ENCODE data around the gene AFDN.

The AFDN gene

DNA sequence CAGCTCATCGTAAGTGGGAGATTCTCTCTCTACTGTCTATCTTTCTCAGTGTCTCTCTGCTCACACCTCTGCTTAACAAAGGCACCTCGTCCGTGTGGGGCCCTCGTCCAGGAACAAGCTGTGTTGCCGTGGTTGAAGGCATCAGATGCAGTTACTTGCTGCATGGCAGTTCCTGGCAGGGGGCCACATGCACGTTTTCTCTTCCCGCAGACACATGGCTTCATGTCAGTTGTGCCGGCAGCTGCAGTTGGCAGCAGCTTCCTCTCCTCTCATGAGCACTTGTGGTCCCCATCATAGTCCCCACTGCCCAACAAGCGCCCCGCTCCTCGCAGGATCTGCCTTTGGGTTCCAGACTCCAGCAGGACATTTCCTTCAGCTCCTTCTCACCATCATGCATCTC is 7.1 kb upstream of the AFDN start:
- no peak for DNase-seq (ENCODE audit: low read depth in 2 of 2)

DNA sequence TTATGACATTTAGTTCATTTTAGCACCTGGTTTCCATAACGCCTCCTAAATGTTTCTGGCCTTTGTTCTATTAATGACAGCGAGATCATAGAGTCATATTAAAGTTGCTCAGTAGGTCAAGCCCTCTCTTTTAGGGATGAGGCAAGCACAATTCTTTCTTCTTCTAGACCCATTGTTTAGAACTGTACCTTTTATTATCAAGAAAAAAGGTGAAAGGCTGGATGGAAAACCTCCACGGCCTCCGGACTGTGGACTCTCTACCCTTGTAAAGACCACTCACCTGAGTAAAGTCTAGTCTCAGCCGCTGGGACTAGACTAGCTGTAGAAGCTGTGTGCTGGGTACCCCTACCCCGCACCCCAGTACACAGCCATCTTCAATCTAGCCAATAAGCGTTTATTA is 6.0 kb upstream of the AFDN start:
- DNase-seq (ENCODE audit: low read depth in 2 of 2), result no peak

DNA sequence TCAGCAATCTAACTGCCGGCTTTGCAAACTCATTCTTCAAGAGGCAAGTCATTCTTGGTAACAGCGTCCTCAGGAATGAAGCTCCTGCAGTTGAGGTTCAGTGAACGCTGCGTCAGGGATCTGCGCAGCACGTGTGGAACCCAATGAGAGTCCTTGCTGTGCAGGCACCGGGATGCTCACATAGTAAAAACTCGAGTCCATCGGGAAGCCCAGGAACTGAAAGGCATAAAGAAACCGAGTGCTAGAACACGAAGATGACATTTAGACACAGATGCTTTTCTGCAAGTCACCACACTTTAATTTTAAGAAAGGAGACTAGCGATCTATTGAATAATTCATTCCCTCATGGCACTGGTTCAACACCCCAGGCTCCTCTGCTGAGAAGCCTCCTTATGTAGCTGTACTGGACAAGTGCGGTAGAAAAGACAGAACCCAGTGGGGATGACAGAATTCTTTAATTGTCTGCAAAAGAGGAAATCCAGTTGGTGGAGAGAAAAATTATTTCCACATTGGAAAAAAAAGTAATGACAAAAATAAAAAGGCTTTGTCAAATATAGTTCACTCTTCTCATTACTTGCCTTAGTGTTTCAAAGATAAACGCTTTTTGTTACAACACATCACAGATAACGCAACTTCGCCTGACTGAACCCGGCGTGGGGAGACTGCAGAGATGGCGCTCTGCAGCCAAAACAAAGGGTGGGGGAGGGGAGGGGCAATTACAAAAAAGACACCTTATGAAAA is 1.9 kb upstream of the AFDN start:
- no peak for DNase-seq (ENCODE audit: low read depth in 2 of 2)

DNA sequence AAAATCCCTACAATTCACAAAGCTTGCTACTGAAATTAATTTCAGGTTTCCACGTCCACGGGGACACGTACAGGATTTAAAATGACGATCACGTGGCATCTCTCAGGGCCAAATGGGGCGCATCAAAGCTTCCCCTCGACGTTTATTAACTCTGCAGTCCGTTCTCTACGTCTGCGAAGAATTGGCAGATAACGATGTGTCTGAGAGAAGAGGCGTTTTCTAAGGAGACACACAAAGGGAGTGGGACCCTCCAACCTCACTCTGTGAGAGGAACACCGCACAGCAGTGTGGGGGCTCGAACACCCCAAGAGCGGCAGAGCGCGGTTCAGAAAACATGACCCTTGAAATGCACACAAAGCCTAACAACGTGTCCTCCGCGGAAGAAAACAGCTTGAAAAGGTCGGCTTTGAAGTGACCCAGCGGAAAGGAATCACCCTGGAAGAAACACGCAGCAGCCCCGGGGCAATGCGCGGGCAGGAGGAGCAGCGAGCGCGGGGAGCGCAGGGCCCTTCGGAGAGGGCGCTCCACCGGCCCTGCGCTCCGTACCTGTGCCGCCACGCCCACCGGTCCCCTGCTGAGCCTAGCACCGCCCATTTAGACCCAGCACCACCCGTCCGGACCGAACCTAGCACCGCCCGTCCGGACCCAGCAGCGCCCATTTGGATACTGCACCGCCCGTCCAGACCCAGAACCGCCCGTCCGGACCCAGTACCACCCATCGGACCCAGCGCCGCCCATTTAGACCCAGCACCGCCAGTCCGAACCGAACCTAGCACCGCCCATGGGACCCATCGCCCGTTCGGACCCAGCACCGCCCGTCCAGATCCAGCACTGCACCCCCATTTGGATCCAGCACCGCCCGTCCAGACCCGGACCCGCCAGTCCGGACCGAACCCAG is 1.1 kb upstream of the AFDN start:
- peak in 1 of 2 donors; percentile 23 for DNase-seq (ENCODE audit: low read depth in 2 of 2)

- DNase-seq (ENCODE audit: low read depth in 2 of 2), result peak; percentile 45 to 49
Observed at GRCh38 chr6:167826230-167826895, 348 bp upstream of the AFDN start.

- peak in 1 of 2 donors; percentile 15 for DNase-seq (ENCODE audit: low read depth in 2 of 2)
Observed at GRCh38 chr6:167827583-167828324, 1.0 kb downstream of the AFDN start.

GRCh38 chr6:167828325-167828956 is 1.7 kb downstream of the AFDN start:
- no peak for DNase-seq (ENCODE audit: low read depth in 2 of 2)

GRCh38 chr6:167829513-167829912 is 2.8 kb downstream of the AFDN start:
- no peak for DNase-seq (ENCODE audit: low read depth in 2 of 2)

DNA sequence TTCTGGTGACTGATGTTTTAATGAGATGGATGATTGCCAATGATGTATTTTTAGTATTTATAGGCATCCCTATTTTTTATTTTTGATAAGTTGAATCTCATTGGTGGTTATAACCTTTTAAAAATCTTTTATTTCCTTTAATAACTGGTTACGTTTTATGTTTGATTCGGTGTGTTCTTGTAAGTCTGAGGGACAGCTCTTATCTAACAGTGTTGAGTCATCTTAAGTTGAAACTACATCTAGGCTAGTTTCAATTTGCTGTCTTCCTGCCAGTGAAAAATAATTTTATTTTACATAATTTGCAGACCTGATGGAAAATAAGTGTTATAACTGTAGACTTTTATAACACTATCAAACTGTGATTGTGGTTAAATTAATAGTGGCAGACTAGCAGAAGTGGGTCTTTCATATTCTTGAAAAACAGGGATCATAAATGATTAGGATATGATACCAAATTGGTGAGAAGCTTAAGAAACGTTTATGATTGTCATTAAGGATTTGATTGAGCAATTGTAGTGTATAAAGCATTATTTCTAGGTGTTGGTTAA is 4.6 kb downstream of the AFDN start:
- DNase-seq (ENCODE audit: low read depth in 2 of 2), result no peak

DNA sequence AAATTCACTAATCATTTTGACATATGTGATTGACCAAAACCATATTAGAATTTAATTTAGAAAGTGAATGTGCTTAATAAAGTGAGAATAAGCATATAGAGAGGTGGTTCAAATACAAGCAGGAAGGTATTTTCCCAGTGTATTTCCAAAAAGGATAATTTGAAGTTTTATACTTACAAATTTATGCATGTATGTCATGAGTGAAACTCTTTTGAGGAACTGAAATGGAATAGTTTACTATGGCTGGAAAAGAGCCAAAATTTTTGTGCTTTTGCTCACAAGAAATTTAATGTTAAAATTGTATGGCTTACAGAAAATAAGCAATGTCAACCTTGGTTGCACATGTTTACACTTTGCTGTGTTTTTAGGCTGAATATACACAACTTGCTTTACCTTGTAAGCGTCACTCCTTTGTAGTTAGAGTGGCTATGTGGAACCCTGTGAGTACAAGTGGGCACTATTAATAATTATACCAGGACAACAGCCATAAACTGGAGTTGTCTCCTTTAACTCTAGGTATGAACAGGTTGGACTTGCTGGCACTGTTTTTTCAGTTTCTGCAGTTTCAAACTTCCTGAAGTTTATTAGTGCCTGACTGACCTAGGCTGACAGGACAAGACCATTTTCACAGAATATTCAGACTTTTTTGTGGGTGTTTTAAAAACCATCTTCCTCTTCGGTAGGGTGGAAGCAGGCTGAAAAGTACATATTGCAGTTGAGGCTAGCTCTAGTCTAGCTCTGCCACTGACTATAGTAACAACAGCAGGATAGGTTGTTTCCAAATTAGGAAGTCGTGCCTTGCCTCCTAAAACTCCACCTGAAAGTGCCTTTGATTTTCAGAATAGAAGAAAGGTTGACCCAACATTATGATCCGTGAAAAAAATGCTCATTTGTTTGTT is 6.0 kb downstream of the AFDN start:
- no peak for DNase-seq (ENCODE audit: low read depth in 2 of 2)

DNA sequence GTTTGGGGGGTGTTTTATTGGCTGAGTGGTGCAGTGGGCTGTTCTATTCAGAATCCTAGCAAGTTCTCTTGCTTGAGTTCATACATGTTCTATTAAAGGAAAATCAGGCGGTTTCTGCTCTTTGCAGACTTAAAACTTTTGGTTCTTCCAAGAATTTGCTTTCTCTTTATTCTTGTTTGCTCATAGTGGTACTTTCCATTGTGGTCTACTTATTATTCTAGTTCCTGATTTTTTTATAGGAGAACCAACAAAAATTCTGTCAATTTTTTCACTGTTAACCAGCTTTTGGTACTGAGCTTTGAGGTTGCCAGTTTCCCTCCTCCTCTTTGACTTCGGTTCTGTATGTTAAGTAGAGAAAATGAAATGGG is 6.7 kb downstream of the AFDN start:
- no peak for DNase-seq (ENCODE audit: low read depth in 2 of 2)

GRCh38 chr6:167835260-167835659 is 8.5 kb downstream of the AFDN start:
- DNase-seq (ENCODE audit: low read depth in 2 of 2), result no peak

DNA sequence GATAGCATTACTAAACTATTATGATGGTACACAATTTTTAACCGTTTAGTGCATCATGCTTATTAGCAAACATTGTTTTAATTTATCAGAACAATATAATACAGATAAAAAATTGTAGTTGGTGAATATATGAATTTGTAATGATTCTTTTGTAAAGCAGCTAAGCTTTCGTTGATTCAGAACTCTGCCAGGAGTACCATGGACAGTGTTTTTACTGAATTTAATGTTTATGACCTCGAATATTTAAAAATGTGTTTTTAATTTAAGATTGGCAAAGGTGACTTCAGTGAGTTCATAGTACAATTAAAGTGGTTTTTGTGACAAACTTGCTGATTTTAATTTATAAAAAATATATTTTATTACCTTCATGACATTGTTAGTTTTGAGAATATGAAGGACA is 10.0 kb downstream of the AFDN start:
- DNase-seq (ENCODE audit: low read depth in 2 of 2), result no peak

- no peak for DNase-seq (ENCODE audit: low read depth in 2 of 2)
Observed at GRCh38 chr6:167838207-167838748, 11.6 kb downstream of the AFDN start.

GRCh38 chr6:167839343-167839742 is 12.6 kb downstream of the AFDN start:
- no peak for DNase-seq (ENCODE audit: low read depth in 2 of 2)

DNA sequence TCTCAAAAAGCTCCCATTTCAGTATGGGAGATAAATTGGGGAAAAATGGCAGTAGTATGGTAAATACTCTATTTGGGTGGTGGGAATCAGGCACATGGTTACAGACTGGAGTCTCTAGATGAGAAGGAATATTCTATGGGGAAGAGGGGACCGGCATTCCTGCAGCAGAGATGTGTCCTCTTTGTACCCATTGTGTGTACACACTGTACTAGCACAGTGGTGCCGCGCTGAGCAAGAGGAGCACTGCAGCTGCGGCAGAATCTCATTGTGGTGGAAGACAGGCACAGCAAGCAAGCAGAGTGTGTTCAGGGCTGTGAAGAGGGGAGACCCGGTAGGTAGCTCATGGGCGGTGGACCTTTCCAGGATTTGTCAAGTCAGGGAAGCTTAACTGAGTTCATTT is 13.0 kb downstream of the AFDN start:
- DNase-seq (ENCODE audit: low read depth in 2 of 2), result no peak

DNA sequence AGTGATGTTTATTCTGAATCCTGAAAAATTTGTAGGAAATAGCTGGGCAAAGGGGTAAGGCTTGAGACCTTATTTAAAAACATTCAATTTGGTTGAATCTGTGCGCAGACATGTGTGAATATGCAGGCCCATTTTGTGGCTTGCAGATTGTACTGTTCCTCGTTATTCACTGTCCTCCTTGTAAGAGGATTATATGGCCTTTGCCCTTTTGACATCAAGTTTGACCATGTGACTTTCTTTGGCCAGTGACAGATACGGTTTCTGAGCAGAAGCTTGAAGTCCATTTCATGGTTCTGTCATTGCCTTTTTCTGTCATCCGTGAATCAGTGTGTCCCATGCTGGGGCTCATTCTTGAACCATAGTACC is 13.4 kb downstream of the AFDN start:
- no peak for DNase-seq (ENCODE audit: low read depth in 2 of 2)

DNA sequence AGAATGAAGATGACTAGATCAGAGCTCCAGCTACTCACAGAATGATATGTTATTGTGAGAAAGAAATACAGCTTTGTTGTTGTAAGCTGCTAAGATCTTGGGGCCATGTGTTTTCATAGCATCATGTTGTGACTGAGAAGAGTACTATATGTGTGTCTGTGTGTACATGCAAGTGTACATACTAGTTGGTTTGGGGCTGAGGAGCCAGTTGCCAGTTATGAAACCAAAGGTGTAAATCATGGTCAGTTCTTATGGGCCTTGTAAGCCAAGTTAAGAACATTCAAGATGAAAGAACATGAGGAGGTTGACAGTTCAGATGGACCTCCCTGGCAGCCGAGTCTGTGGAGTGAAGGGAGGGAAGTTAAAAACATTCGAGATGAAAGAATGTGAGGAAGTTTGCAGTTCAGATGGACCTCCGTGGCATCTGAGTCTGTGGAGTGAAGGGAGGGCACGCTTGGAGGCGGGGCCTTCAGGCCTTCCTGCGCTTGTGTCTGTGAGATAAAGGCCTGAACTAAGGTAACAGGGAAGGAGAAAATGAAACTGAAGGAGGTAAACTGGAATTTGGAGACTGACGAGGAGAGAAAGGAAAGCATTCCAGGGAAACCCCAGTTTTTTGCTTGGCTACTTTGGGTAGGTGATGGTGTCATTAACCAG is 13.9 kb downstream of the AFDN start:
- no peak for DNase-seq (ENCODE audit: low read depth in 2 of 2)

- no peak for DNase-seq (ENCODE audit: low read depth in 2 of 2)
Observed at GRCh38 chr6:167841981-167842380, 15.3 kb downstream of the AFDN start.
